ENCODE results near the gene ULK1. TPM values are rescaled to one million over a fixed set of nuclear protein-coding genes. Genes with fewer than 3 reads are reported as not detected.
"Not testable (repeated sequence)": the region's sequence is repeated elsewhere in the genome, so short reads cannot be mapped to it uniquely, and the experiment has no call there.

The ULK1 gene
- total RNA-seq, 1 donor from 2014 or later = 30.8 TPM

DNA sequence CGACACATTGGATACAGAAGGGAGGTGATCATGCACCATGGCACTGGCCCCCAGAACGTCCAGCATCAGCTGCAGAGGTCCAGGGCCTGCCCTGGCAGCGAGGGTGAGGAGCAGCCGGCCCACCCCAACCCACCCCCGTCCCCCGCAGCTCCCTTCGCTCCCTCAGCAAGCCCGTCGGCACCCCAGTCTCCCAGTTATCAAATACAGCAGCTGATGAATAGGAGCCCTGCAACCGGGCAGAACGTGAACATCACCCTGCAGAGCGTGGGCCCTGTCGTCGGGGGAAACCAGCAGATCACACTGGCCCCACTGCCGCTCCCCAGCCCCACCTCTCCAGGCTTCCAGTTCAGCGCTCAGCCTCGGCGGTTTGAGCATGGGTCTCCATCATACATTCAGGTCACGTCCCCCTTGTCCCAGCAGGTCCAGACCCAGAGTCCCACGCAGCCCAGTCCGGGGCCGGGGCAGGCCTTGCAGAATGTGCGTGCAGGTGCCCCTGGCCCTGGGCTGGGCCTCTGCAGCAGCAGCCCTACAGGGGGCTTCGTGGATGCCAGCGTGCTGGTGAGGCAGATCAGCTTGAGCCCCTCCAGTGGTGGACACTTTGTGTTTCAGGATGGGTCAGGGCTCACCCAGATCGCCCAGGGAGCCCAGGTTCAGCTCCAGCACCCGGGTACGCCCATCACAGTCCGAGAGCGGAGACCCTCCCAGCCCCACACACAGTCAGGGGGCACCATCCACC, 66.3 kb downstream of the ULK1 start:
- intact Hi-C loops (cut with micrococcal nuclease) = not testable (repeated sequence)

DNA sequence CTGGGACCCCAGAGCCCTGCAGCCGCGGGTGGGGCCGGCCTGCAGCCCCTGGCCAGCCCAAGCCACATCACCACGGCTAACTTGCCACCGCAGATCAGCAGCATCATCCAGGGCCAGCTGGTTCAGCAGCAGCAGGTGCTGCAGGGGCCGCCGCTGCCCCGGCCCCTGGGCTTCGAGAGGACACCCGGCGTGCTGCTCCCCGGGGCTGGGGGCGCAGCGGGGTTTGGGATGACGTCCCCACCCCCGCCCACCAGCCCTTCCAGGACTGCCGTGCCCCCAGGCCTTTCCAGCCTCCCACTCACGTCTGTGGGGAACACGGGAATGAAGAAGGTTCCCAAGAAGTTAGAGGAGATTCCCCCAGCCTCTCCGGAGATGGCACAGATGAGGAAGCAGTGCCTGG, 66.9 kb downstream of the ULK1 start:
- intact Hi-C loops (cut with micrococcal nuclease) = not testable (repeated sequence)

GRCh38 chr12:131962069-131962468, 67.6 kb downstream of the ULK1 start:
- intact Hi-C loops (cut with micrococcal nuclease) = no loop called here

DNA sequence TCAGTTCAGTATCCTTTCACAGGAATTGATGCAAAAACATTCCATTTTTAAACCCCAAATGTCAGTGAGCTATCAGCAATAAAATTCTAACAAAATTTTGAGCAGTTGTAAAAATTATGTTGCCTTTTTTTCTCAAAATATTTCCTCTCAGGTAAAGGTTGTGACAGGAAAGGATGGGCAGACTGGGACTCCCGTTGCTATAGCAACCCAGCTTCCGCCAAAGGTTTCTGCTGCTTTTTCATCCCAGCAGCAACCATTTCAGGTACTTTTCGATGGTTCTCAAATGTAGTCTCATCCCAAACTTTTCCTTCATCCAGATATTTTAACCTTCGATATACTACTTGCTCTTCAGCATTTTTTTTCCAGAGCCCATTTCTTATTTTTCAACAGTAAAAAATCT, 69.0 kb downstream of the ULK1 start:
- intact Hi-C loops (cut with micrococcal nuclease) = no loop called here

GRCh38 chr12:131965073-131965472, 70.7 kb downstream of the ULK1 start:
- intact Hi-C loops (cut with micrococcal nuclease) = no loop called here

GRCh38 chr12:131971226-131971625, 76.8 kb downstream of the ULK1 start:
- intact Hi-C loops (cut with micrococcal nuclease) = no loop called here

Other genes starting within 250 kb of the ULK1 start
- gene SFSWAP, start 183.5 kb upstream of the ULK1 start, total RNA-seq = 63.0 and 64.4 TPM in 2 replicates
- gene MMP17, start 66.2 kb upstream of the ULK1 start, total RNA-seq = 0.64 and 0.66 TPM in 2 replicates
- 61.4 and 62.7 TPM in 2 replicates for gene PUS1, start 34.7 kb downstream of the ULK1 start, total RNA-seq
- 58.8 and 59.7 TPM in 2 replicates for gene EP400, start 55.3 kb downstream of the ULK1 start, total RNA-seq
- gene DDX51, start 249.7 kb downstream of the ULK1 start, total RNA-seq = 32.6 and 33.1 TPM in 2 replicates
- gene NOC4L, start 249.8 kb downstream of the ULK1 start, total RNA-seq = 26.4 and 28.5 TPM in 2 replicates

Measured in T-helper 1 cell treated with Interleukin-12 subunit alpha and Interleukin-12 subunit beta and Interleukin-4 antibody, amounts not matched to agents 30 ng/mL and 1 ng/mL, for 36 hours (primary cell).